HEK293 (cell line): ENCODE data around the gene PANK3.

Source experiments
- BCL11B ChIP-seq: fragments of 450-650 bp; formaldehyde crosslinking; IDR thresholded peaks from 2 replicates; pipeline ENCODE4 v1.5.1; 2016; ENCODE audit warnings: low read depth, missing biosample characterization, missing genetic modification characterization
- GFI1B ChIP-seq: fragments of 450-650 bp; formaldehyde crosslinking; IDR thresholded peaks from 2 replicates; pipeline ENCODE4 v1.5.1; 2016; ENCODE audit warnings: missing biosample characterization, missing genetic modification characterization
- KLF10 ChIP-seq: fragments of 450-650 bp; IDR thresholded peaks from 2 replicates; pipeline ENCODE4 v1.5.1; 2018; ENCODE audit warnings: missing biosample characterization, mild to moderate bottlenecking, missing genetic modification characterization
- OVOL3 ChIP-seq: fragments of 450-650 bp; formaldehyde crosslinking; IDR thresholded peaks from 2 replicates; pipeline ENCODE4 v1.5.1; 2016; ENCODE audit warnings: missing biosample characterization, missing genetic modification characterization
- SALL2 ChIP-seq: fragments of 450-650 bp; formaldehyde crosslinking; IDR thresholded peaks from 2 replicates; pipeline ENCODE4 v1.5.0; 2017; ENCODE audit warnings: missing biosample characterization, mild to moderate bottlenecking, missing genetic modification characterization, borderline replicate concordance
- ZBTB8A ChIP-seq: fragments of 450-650 bp; formaldehyde crosslinking; IDR thresholded peaks from 2 replicates; pipeline ENCODE4 v1.5.1; 2016; ENCODE audit warnings: missing biosample characterization, missing genetic modification characterization
- ZEB2 ChIP-seq: fragments of 450-650 bp; formaldehyde crosslinking; IDR thresholded peaks from 2 replicates; pipeline ENCODE4 v1.5.1; 2016; ENCODE audit warnings: missing biosample characterization, missing genetic modification characterization
- ZFP41 ChIP-seq: fragments of 450-650 bp; formaldehyde crosslinking; IDR thresholded peaks from 2 replicates; pipeline ENCODE4 v1.5.1; 2016; ENCODE audit warnings: missing biosample characterization, missing genetic modification characterization, borderline replicate concordance
- ZNF121 ChIP-seq: fragments of 450-650 bp; formaldehyde crosslinking; IDR thresholded peaks from 2 replicates; pipeline ENCODE4 v1.5.1; 2016; ENCODE audit warnings: missing biosample characterization, missing genetic modification characterization
- ZNF169 ChIP-seq: fragments of 450-650 bp; formaldehyde crosslinking; IDR thresholded peaks from 2 replicates; pipeline ENCODE4 v1.5.1; 2016; ENCODE audit warnings: missing biosample characterization, missing genetic modification characterization
- ZNF174 ChIP-seq: fragments of 450-650 bp; formaldehyde crosslinking; IDR thresholded peaks from 2 replicates; pipeline ENCODE4 v1.5.0; 2017; ENCODE audit warnings: missing biosample characterization, mild to moderate bottlenecking, missing genetic modification characterization
- ZNF2 ChIP-seq: fragments of 450-650 bp; formaldehyde crosslinking; IDR thresholded peaks from 2 replicates; pipeline ENCODE4 v1.5.1; 2016; ENCODE audit warnings: missing biosample characterization, missing genetic modification characterization
- ZNF248 ChIP-seq: fragments of 450-650 bp; formaldehyde crosslinking; IDR thresholded peaks from 2 replicates; pipeline ENCODE4 v1.5.1; 2017; ENCODE audit warnings: missing biosample characterization, missing genetic modification characterization
- ZNF266 ChIP-seq: fragments of 450-650 bp; formaldehyde crosslinking; IDR thresholded peaks from 2 replicates; pipeline ENCODE4 v1.5.1; 2016; ENCODE audit warnings: missing biosample characterization, missing genetic modification characterization, low read depth
- ZNF341 ChIP-seq: fragments of 450-650 bp; formaldehyde crosslinking; IDR thresholded peaks from 2 replicates; pipeline ENCODE4; 2016; ENCODE audit warnings: low read depth, missing biosample characterization, missing genetic modification characterization
- ZNF354C ChIP-seq: fragments of 450-650 bp; formaldehyde crosslinking; IDR thresholded peaks from 2 replicates; pipeline ENCODE4 v1.5.1; 2016; ENCODE audit warnings: missing biosample characterization, missing genetic modification characterization, low read depth, borderline replicate concordance
- ZNF510 ChIP-seq: fragments of 450-650 bp; formaldehyde crosslinking; IDR thresholded peaks from 2 replicates; pipeline ENCODE4 v1.5.1; 2018; ENCODE audit warnings: mild to moderate bottlenecking, missing genetic modification characterization, missing biosample characterization; ENCODE audit not compliant: insufficient replicate concordance
- ZNF514 ChIP-seq: fragments of 450-650 bp; formaldehyde crosslinking; IDR thresholded peaks from 2 replicates; pipeline ENCODE4 v1.5.1; 2016; ENCODE audit warnings: missing biosample characterization, missing genetic modification characterization
- ZNF571 ChIP-seq: fragments of 450-650 bp; formaldehyde crosslinking; IDR thresholded peaks from 2 replicates; pipeline ENCODE4 v1.5.0; 2017; ENCODE audit warnings: missing biosample characterization, missing genetic modification characterization
- ZNF585B ChIP-seq: fragments of 450-650 bp; formaldehyde crosslinking; IDR thresholded peaks from 2 replicates; pipeline ENCODE4 v1.5.1; 2016; ENCODE audit warnings: missing biosample characterization, missing genetic modification characterization
- ZNF596 ChIP-seq: fragments of 450-650 bp; IDR thresholded peaks from 2 replicates; pipeline ENCODE4 v1.5.0; 2018; ENCODE audit warnings: missing biosample characterization, mild to moderate bottlenecking, missing genetic modification characterization, moderate library complexity
- ZNF621 ChIP-seq: fragments of 450-650 bp; formaldehyde crosslinking; IDR thresholded peaks from 2 replicates; pipeline ENCODE4 v1.5.1; 2017; ENCODE audit warnings: missing biosample characterization, missing genetic modification characterization
- ZNF626 ChIP-seq: fragments of 450-650 bp; sonication (Bioruptor Pico); formaldehyde crosslinking; IDR thresholded peaks from 2 replicates; pipeline ENCODE4 v1.5.1; 2018; ENCODE audit warnings: missing biosample characterization, missing genetic modification characterization, inconsistent platforms
- ZSCAN16 ChIP-seq: fragments of 450-650 bp; formaldehyde crosslinking; IDR thresholded peaks from 2 replicates; pipeline ENCODE4 v1.5.1; 2016; ENCODE audit warnings: missing biosample characterization, missing genetic modification characterization
- TF ChIP-seq, protein P1 (sequence below): fragments of 450-650 bp; formaldehyde crosslinking; IDR thresholded peaks from 2 replicates; pipeline ENCODE4 v1.5.1; 2017; ENCODE audit warnings: missing biosample characterization, missing genetic modification characterization
- TF ChIP-seq, protein P2 (sequence below): fragments of 450-650 bp; formaldehyde crosslinking; IDR thresholded peaks from 2 replicates; pipeline ENCODE4 v1.5.1; 2017; ENCODE audit warnings: missing biosample characterization, mild to moderate bottlenecking, missing genetic modification characterization, moderate library complexity
- TF ChIP-seq, protein P3 (sequence below): fragments of 450-650 bp; formaldehyde crosslinking; IDR thresholded peaks from 2 replicates; pipeline ENCODE4 v1.5.1; 2016; ENCODE audit warnings: missing biosample characterization, missing genetic modification characterization
- TF ChIP-seq, protein P4 (sequence below): fragments of 450-650 bp; formaldehyde crosslinking; optimal IDR thresholded peaks from 2 replicates; pipeline ENCODE3; 2016; ENCODE audit warnings: missing biosample characterization, mild to moderate bottlenecking, missing genetic modification characterization
- TF ChIP-seq, protein P5 (sequence below): fragments of 450-650 bp; formaldehyde crosslinking; IDR thresholded peaks from 2 replicates; pipeline ENCODE4 v1.5.1; 2016; ENCODE audit warnings: missing biosample characterization, missing genetic modification characterization
- TF ChIP-seq, protein P6 (sequence below): fragments of 450-650 bp; formaldehyde crosslinking; IDR thresholded peaks from 2 replicates; pipeline ENCODE4 v1.5.1; 2016; ENCODE audit warnings: missing biosample characterization, missing genetic modification characterization

Gene PANK3

DNA sequence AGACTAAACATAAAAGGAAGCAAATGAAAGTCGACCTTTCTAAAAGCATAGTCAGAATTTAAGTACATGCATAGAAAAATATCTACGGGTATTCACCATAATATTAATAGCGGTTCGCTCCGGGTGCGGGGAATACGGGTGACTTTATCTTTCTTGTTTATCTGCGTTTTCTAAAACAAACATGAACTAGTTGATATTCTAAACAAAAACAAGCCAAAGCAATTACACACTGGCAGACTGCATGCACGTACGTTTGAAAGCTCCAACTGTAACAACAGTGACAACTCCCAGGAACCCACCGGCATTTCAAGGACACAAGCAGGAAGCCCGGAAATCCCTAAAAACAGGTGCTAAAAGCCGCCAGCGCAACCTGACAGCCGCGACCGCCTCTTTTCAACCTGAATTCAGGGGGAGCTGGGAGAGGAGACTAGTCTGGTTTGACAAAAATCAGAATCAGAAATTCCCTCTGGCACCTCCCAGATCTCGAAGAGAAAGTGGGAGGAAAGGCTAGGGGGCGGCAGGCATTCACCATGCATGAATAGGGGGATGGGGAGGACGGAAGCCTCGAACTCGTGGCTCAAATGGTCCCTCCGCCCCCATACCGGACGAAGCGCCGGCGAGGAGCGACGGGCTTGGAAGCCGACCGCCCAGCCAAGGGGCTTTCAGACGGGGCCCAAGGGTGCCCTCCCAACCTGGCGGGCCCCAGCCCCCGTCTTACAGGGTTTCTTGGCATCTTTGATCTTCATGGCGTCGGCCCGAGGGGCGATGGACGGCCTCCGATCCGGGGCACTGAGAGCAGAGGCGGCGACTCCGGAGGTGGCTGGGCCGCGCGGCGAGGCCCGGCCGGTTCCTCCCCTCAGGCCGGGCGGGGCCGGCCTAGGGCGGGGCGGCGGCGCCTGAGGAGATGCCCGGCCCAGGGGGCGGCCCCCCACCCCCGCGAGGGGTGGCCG is at the start of gene PANK3 (continued):
- TF ChIP-seq KLF10 (tag by site-specific recombination) (no peak; the same call in 1 of the 2 replicates), SALL2 (tag by site-specific recombination) (no peak), ZBTB8A (tag by site-specific recombination) (peak; percentile 76), ZNF248 (no peak), ZNF571 (tag by site-specific recombination) (no peak), BCL11B (tag by site-specific recombination) (no peak), ZNF510 (no peak), ZNF2 (tag by site-specific recombination) (no peak), OVOL3 (tag by site-specific recombination) (no peak), ZNF174 (tag by site-specific recombination) (no peak), ZSCAN16 (tag by site-specific recombination) (no peak), ZNF169 (tag by site-specific recombination) (no peak), GFI1B (no peak), ZNF626 (peak; percentile 80; the same call in 1 of the 2 replicates), ZNF354C (tag by site-specific recombination) (no peak), ZNF266 (tag by site-specific recombination) (no peak), ZNF514 (tag by site-specific recombination) (no peak), ZEB2 (tag by site-specific recombination) (peak; percentile 71), ZNF621 (tag by site-specific recombination) (no peak), ZNF596 (tag by site-specific recombination) (peak; percentile 45; the same call in 1 of the 2 replicates), ZNF585B (tag by site-specific recombination) (no peak), ZNF341 (tag by site-specific recombination) (peak; percentile 32; the same call in 1 of the 2 replicates), ZFP41 (tag by site-specific recombination) (no peak), ZNF121 (tag by site-specific recombination) (no peak)
- TF ChIP-seq, protein P1, sequence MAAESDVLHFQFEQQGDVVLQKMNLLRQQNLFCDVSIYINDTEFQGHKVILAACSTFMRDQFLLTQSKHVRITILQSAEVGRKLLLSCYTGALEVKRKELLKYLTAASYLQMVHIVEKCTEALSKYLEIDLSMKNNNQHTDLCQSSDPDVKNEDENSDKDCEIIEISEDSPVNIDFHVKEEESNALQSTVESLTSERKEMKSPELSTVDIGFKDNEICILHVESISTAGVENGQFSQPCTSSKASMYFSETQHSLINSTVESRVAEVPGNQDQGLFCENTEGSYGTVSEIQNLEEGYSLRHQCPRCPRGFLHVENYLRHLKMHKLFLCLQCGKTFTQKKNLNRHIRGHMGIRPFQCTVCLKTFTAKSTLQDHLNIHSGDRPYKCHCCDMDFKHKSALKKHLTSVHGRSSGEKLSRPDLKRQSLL: no peak
- TF ChIP-seq, protein P2, sequence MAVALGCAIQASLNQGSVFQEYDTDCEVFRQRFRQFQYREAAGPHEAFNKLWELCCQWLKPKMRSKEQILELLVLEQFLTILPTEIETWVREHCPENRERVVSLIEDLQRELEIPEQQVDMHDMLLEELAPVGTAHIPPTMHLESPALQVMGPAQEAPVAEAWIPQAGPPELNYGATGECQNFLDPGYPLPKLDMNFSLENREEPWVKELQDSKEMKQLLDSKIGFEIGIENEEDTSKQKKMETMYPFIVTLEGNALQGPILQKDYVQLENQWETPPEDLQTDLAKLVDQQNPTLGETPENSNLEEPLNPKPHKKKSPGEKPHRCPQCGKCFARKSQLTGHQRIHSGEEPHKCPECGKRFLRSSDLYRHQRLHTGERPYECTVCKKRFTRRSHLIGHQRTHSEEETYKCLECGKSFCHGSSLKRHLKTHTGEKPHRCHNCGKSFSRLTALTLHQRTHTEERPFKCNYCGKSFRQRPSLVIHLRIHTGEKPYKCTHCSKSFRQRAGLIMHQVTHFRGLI (tag by site-specific recombination): no peak
- TF ChIP-seq, protein P3, sequence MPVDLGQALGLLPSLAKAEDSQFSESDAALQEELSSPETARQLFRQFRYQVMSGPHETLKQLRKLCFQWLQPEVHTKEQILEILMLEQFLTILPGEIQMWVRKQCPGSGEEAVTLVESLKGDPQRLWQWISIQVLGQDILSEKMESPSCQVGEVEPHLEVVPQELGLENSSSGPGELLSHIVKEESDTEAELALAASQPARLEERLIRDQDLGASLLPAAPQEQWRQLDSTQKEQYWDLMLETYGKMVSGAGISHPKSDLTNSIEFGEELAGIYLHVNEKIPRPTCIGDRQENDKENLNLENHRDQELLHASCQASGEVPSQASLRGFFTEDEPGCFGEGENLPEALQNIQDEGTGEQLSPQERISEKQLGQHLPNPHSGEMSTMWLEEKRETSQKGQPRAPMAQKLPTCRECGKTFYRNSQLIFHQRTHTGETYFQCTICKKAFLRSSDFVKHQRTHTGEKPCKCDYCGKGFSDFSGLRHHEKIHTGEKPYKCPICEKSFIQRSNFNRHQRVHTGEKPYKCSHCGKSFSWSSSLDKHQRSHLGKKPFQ: no peak
- TF ChIP-seq, protein P4, sequence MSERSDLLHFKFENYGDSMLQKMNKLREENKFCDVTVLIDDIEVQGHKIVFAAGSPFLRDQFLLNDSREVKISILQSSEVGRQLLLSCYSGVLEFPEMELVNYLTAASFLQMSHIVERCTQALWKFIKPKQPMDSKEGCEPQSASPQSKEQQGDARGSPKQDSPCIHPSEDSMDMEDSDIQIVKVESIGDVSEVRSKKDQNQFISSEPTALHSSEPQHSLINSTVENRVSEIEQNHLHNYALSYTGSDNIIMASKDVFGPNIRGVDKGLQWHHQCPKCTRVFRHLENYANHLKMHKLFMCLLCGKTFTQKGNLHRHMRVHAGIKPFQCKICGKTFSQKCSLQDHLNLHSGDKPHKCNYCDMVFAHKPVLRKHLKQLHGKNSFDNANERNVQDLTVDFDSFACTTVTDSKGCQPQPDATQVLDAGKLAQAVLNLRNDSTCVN (tag by site-specific recombination): peak; percentile 43
- TF ChIP-seq, protein P5, sequence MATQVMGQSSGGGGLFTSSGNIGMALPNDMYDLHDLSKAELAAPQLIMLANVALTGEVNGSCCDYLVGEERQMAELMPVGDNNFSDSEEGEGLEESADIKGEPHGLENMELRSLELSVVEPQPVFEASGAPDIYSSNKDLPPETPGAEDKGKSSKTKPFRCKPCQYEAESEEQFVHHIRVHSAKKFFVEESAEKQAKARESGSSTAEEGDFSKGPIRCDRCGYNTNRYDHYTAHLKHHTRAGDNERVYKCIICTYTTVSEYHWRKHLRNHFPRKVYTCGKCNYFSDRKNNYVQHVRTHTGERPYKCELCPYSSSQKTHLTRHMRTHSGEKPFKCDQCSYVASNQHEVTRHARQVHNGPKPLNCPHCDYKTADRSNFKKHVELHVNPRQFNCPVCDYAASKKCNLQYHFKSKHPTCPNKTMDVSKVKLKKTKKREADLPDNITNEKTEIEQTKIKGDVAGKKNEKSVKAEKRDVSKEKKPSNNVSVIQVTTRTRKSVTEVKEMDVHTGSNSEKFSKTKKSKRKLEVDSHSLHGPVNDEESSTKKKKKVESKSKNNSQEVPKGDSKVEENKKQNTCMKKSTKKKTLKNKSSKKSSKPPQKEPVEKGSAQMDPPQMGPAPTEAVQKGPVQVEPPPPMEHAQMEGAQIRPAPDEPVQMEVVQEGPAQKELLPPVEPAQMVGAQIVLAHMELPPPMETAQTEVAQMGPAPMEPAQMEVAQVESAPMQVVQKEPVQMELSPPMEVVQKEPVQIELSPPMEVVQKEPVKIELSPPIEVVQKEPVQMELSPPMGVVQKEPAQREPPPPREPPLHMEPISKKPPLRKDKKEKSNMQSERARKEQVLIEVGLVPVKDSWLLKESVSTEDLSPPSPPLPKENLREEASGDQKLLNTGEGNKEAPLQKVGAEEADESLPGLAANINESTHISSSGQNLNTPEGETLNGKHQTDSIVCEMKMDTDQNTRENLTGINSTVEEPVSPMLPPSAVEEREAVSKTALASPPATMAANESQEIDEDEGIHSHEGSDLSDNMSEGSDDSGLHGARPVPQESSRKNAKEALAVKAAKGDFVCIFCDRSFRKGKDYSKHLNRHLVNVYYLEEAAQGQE (tag by site-specific recombination): no peak
- TF ChIP-seq, protein P6, sequence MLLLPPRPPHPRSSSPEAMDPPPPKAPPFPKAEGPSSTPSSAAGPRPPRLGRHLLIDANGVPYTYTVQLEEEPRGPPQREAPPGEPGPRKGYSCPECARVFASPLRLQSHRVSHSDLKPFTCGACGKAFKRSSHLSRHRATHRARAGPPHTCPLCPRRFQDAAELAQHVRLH (tag by site-specific recombination): peak; percentile 39; the same call in 1 of the 2 replicates
